Kidney (tissue), 14 donors: Measurements from ENCODE around the gene MRTFA. TPM values are rescaled to one million over a fixed set of nuclear protein-coding genes. Genes with fewer than 3 reads are reported as not detected.

Experiments
- DNase-seq, 5 donors: peaks; one replicate each; pipeline ENCODE4 v3.0.0-alpha.2; 2013 to 2020
- FAIRE-seq: peaks from 2 replicates; lab custom pipeline; 2012; peaks lifted over from hg19 to GRCh38; lab: Jason Lieb, UNC
- H3K27ac ChIP-seq, 2 donors: one replicate each; pipeline ENCODE4 v1.7.0; 2013; ENCODE audit warnings: low read depth in 2 of 2, low read length in 2 of 2, inconsistent platforms in 1 of 2
- H3K27me3 ChIP-seq: one replicate; pipeline ENCODE4 v1.7.1; 2013; ENCODE audit warnings: low read length, inconsistent platforms; ENCODE audit not compliant: control insufficient read depth, insufficient read depth
- H3K36me3 ChIP-seq, 3 donors: one replicate each; pipeline versions ENCODE4 v1.7.0 to v1.7.1; 2013; ENCODE audit warnings: low read length in 3 of 3, control low read depth in 1 of 3, inconsistent platforms in 1 of 3; ENCODE audit not compliant: insufficient read depth in 3 of 3, control insufficient read depth in 2 of 3
- H3K4me1 ChIP-seq, 3 donors: one replicate each; pipeline versions ENCODE4 v1.7.0 to v1.7.1; 2013; ENCODE audit warnings: low read length in 3 of 3, inconsistent platforms in 1 of 3, low read depth in 1 of 3; ENCODE audit not compliant: control insufficient read depth in 2 of 3, insufficient read depth in 2 of 3
- H3K4me3 ChIP-seq, 3 donors: one replicate each; pipeline versions ENCODE4 v1.7.0 to v1.8.1; 2013; ENCODE audit warnings: low read length in 3 of 3, control low read depth in 1 of 3, inconsistent platforms in 1 of 3
- H3K9ac ChIP-seq, 3 donors: one replicate each; pipeline versions ENCODE4 v1.7.0 to v1.7.1; 2013; ENCODE audit warnings: low read length in 3 of 3, control low read depth in 1 of 3, inconsistent platforms in 1 of 3
- H3K9me3 ChIP-seq, 3 donors: one replicate each; pipeline versions ENCODE4 v1.7.0 to v1.7.1; 2013; ENCODE audit warnings: low read length in 3 of 3, control low read depth in 1 of 3, inconsistent platforms in 1 of 3; ENCODE audit not compliant: control insufficient read depth in 2 of 3, insufficient read depth in 1 of 3
- CTCF ChIP-seq: IDR thresholded peaks from 3 replicates; pipeline ENCODE4 v1.5.1; 2012; ENCODE audit warnings: mild to moderate bottlenecking, moderate library complexity, borderline replicate concordance; ENCODE audit not compliant: insufficient read depth; ENCODE audit errors: extremely low read depth
- intact Hi-C: fragments of 100-400 bp; cut with DNase I; formaldehyde crosslinking; loops from one replicate; pipeline ENCODE4 v1.11.1; 2022
- polyA plus RNA-seq: library from polyadenylated mRNA; stranded (reverse); fragments of 350-450 nt; fragmentation: Illumina TruSeq; extraction: RNeasy Lipid Tissue Mini Kit (QIAGEN cat#74804); gene quantifications from one replicate; pipeline ENCODE4 v1.2.3, GENCODE V29; 2014; ENCODE audit warnings: low read depth, low replicate concordance; ENCODE audit not compliant: insufficient read depth
- total RNA-seq: library from RNA; stranded (reverse); fragmentation: NEBNext Ultra II Directional; extraction: Animal tissue kit (Norgen Biotek cat#: 25700); gene quantifications from one replicate; pipeline ENCODE4 v1.2.1, GENCODE V29; 2021
- donor health status: control.
- donor health status: control.
- donor health status: control.
- donor health status: control.
- donor health status: control.
- donor health status: DM: yes; HTN: yes; CAD: no.
- donor health status: Normal renal cell carcinoma (clear cell type).

The MRTFA gene
- total and polyA plus RNA-seq, 2 donors from 2014 or later = 12.5 to 59.9 TPM

GRCh38 chr22:40363059-40363458 is 273.5 kb downstream of the MRTFA start:
- no peak for DNase-seq
- peaks cover 15 to 79% (median 58%) of the 10 kb centered on the region in 3 donors for H3K36me3 ChIP-seq
- FAIRE-seq = no peak
- intact Hi-C loops = no loop called here
- no peaks in the 10 kb centered on the region for H3K9me3 ChIP-seq
- no peak overlapping the region for H3K4me3 ChIP-seq
- H3K9ac ChIP-seq = no peak overlapping the region
- H3K27ac ChIP-seq = no peak overlapping the region
- no peaks in the 10 kb centered on the region for H3K27me3 ChIP-seq
- no peaks in the 10 kb centered on the region for H3K4me1 ChIP-seq
- no peak for TF ChIP-seq CTCF

DNA sequence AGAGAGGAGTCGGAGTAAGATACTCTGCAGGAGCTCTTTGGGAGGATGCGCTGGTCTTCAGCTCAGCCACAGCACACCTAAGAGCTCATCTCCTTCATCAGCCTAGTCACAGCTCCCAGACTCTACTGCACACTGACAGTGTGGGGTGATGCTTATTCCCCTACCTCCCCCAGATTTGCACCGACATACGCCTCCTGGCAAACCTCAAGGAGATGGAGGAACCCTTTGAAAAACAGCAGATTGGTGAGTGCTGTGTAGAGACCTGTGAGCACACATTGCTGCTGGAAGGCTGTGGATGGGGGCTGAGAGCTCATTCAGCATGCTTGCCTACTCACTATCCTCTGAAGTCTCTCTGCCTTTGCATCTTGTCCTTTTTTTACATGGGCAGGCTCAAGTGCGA is 275.4 kb downstream of the MRTFA start:
- H3K4me1 ChIP-seq = no peaks in the 10 kb centered on the region

More for the DNA sequence above, 275.4 kb downstream of the MRTFA start:
- TF ChIP-seq CTCF = no peak
- no peak overlapping the region for H3K9ac ChIP-seq
- FAIRE-seq (no peak), DNase-seq (no peak)
- H3K27ac ChIP-seq = no peak overlapping the region
- peaks cover 15 to 78% (median 51%) of the 10 kb centered on the region in 3 donors for H3K36me3 ChIP-seq
- no peak overlapping the region for H3K4me3 ChIP-seq
- H3K9me3 ChIP-seq = no peaks in the 10 kb centered on the region
- H3K27me3 ChIP-seq = no peaks in the 10 kb centered on the region
- intact Hi-C loops = no loop called here

Other genes with a start within 250 kb of the MRTFA start
- not detected for gene MCHR1, start 42.8 kb upstream of the MRTFA start, total RNA-seq
- not detected for gene MCHR1, start 42.8 kb upstream of the MRTFA start, polyA plus RNA-seq
- gene SLC25A17, start 182.6 kb upstream of the MRTFA start, total RNA-seq = 15.3 TPM
- 23.8 TPM for gene SLC25A17, start 182.6 kb upstream of the MRTFA start, polyA plus RNA-seq
- gene ST13, start 219.9 kb upstream of the MRTFA start, total RNA-seq = 196 TPM
- gene ST13, start 219.9 kb upstream of the MRTFA start, polyA plus RNA-seq = 230 TPM
- 22.5 TPM for gene XPNPEP3, start 220.4 kb upstream of the MRTFA start, total RNA-seq
- gene XPNPEP3, start 220.4 kb upstream of the MRTFA start, polyA plus RNA-seq = 4.6 TPM
- gene DNAJB7, start 225.4 kb upstream of the MRTFA start, total RNA-seq = not detected
- gene DNAJB7, start 225.4 kb upstream of the MRTFA start, polyA plus RNA-seq = not detected